HEK293T (cell line): Measurements from ENCODE around the gene KDM8.

ENCODE experiments used
- CTCF ChIA-PET: fragments of 350-600 bp; formaldehyde crosslinking; extraction: SDS; loops from one replicate; lab custom pipeline; 2021; ENCODE audit warnings: antibody characterized with exemption, inconsistent platforms; lab: Yijun Ruan, JAX
- POLR2A ChIA-PET: fragments of 350-600 bp; formaldehyde crosslinking; extraction: SDS; loops from one replicate; lab custom pipeline; 2020; ENCODE audit warnings: antibody characterized with exemption, inconsistent platforms; lab: Yijun Ruan, JAX
- DNase-seq: peaks from one replicate; pipeline ENCODE4 v3.0.0; 2012; ENCODE audit warnings: mixed read lengths; ENCODE audit errors: extremely low spot score
- ARNT ChIP-seq: fragments of 450-650 bp; IDR thresholded peaks from 2 replicates; pipeline ENCODE4 v1.6.1; 2017; ENCODE audit warnings: mild to moderate bottlenecking
- BHLHE40 ChIP-seq: fragments of 450-650 bp; IDR thresholded peaks from 2 replicates; pipeline ENCODE4 v1.6.1; 2016; ENCODE audit warnings: mild to moderate bottlenecking, moderate library complexity, borderline replicate concordance
- CTBP1 ChIP-seq: fragments of 450-650 bp; IDR thresholded peaks from 2 replicates; pipeline ENCODE4 v1.6.1; 2016; ENCODE audit warnings: borderline replicate concordance
- ELF4 ChIP-seq: fragments of 450-650 bp; IDR thresholded peaks from 2 replicates; pipeline ENCODE4 v1.6.1; 2017; ENCODE audit warnings: antibody characterized with exemption
- FOXA1 ChIP-seq: fragments of 450-650 bp; IDR thresholded peaks from 2 replicates; pipeline ENCODE4 v1.6.1; 2016; ENCODE audit warnings: mild to moderate bottlenecking
- FOXK2 ChIP-seq: fragments of 450-650 bp; IDR thresholded peaks from 2 replicates; pipeline ENCODE4 v1.6.1; 2016; ENCODE audit warnings: mild to moderate bottlenecking
- FOXM1 ChIP-seq: fragments of 450-650 bp; IDR thresholded peaks from 2 replicates; pipeline ENCODE4 v1.6.1; 2017; ENCODE audit warnings: mild to moderate bottlenecking, borderline replicate concordance
- HDGF ChIP-seq: fragments of 450-650 bp; IDR thresholded peaks from 2 replicates; pipeline ENCODE4 v1.6.1; 2017; ENCODE audit warnings: antibody characterized with exemption, borderline replicate concordance
- L3MBTL2 ChIP-seq: fragments of 450-650 bp; conservative IDR thresholded peaks from 2 replicates; pipeline ENCODE4 v1.6.1; 2016; ENCODE audit warnings: mild to moderate bottlenecking
- LEF1 ChIP-seq: fragments of 450-650 bp; IDR thresholded peaks from 2 replicates; pipeline ENCODE4 v1.6.1; 2017; ENCODE audit warnings: mild to moderate bottlenecking, borderline replicate concordance
- NFRKB ChIP-seq: fragments of 450-650 bp; IDR thresholded peaks from 2 replicates; pipeline ENCODE4 v1.6.1; 2016; ENCODE audit warnings: mild to moderate bottlenecking, moderate library complexity
- PKNOX1 ChIP-seq: fragments of 450-650 bp; IDR thresholded peaks from 2 replicates; pipeline ENCODE4 v1.6.1; 2016
- SP1 ChIP-seq: fragments of 450-650 bp; IDR thresholded peaks from 2 replicates; pipeline ENCODE4 v1.6.1; 2017
- SUZ12 ChIP-seq: fragments of 450-650 bp; IDR thresholded peaks from 2 replicates; pipeline ENCODE4 v1.6.1; 2016; ENCODE audit warnings: mild to moderate bottlenecking
- TARDBP ChIP-seq: fragments of 450-650 bp; IDR thresholded peaks from 2 replicates; pipeline ENCODE4 v1.6.1; 2016
- ZNF384 ChIP-seq: fragments of 450-650 bp; IDR thresholded peaks from 2 replicates; pipeline ENCODE4 v1.6.1; 2016

KDM8 gene

GRCh38 chr16:27223226-27223610 is 19.9 kb downstream of the KDM8 start:
- TF ChIP-seq CTBP1 = no peak
- no peak for TF ChIP-seq ARNT
- TF ChIP-seq FOXM1 = no peak
- no peak for TF ChIP-seq HDGF
- TF ChIP-seq LEF1 = no peak
- no peak for TF ChIP-seq ELF4
- no peak for TF ChIP-seq SP1
- TF ChIP-seq L3MBTL2 = no peak
- no peak for TF ChIP-seq NFRKB
- TF ChIP-seq FOXK2 = no peak

DNA sequence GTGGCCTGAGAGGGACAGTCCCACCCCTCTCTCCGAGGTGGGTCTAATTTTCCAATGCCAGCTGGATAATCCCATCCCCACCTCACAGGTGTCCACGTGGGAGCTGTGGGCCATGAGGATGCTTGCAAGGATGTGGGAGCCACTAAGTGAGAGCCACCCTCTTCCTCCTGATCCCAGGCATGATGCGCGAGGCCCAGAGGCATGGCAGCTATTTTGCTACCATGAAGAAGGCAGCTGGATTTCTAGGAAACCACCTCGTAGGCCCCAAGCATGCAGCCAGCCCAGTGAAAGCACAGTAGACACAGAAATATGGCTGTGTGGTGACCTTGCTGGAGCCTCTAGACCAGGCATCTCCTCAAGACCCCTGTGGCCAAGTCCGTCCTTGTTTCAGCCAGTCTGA is 20.4 kb downstream of the KDM8 start:
- POLR2A ChIA-PET = no interaction called here
- no peak for TF ChIP-seq SP1
- TF ChIP-seq BHLHE40 = no peak
- no peak for TF ChIP-seq ARNT
- no peak for TF ChIP-seq ELF4
- TF ChIP-seq FOXM1 = no peak
- TF ChIP-seq SUZ12 = no peak
- TF ChIP-seq FOXA1 = no peak
- TF ChIP-seq LEF1 = no peak
- no peak for TF ChIP-seq PKNOX1
- no peak for TF ChIP-seq L3MBTL2
- CTCF ChIA-PET = no interaction called here
- no peak for DNase-seq

More at GRCh38 chr16:27223226-27223610, 19.9 kb downstream of the KDM8 start:
- ChIA-PET CTCF (interaction anchor here (1.0 to 1.3 kb wide), 2 partner anchors 12 to 14 kb away, joined by 4 to 6 read pairs; no protein-coding TSS in a partner anchor), POLR2A (interaction anchor here (1.1 to 2.1 kb wide), 2 partner anchors 19 to 45 kb away, joined by 3 to 9 read pairs; partner anchors contain the start of genes KDM8 and NSMCE1)
- DNase-seq = no peak

- DNase-seq = no peak
- CTCF ChIA-PET = no interaction called here
- TF ChIP-seq FOXA1 (no peak), ARNT (no peak), L3MBTL2 (no peak), FOXM1 (no peak), HDGF (no peak), PKNOX1 (no peak), TARDBP (no peak), ELF4 (no peak), FOXK2 (no peak), SP1 (no peak), CTBP1 (no peak), SUZ12 (no peak), ZNF384 (no peak), BHLHE40 (no peak), LEF1 (no peak), NFRKB (no peak)
- POLR2A ChIA-PET = interaction anchor here (1.0 kb wide), 1 partner anchor 20 kb away, joined by 4 read pairs; no protein-coding TSS in a partner anchor
These were observed 21.0 kb downstream of the KDM8 start for GRCh38 chr16:27224271-27224737.

GRCh38 chr16:27224741-27225300 is 21.5 kb downstream of the KDM8 start:
- no peak for DNase-seq
- no peak for TF ChIP-seq SUZ12
- no peak for TF ChIP-seq BHLHE40
- no peak for TF ChIP-seq HDGF
- TF ChIP-seq CTBP1 = no peak
- TF ChIP-seq FOXA1 = no peak
- ChIA-PET CTCF (interaction anchor here (0.6 kb wide), 1 partner anchor 113 kb away, joined by 4 read pairs; no protein-coding TSS in a partner anchor), POLR2A (interaction anchor here (0.9 to 1.0 kb wide), 2 partner anchors 20 to 21 kb away, joined by 3 to 4 read pairs; partner anchors contain the start of gene KDM8)

DNA sequence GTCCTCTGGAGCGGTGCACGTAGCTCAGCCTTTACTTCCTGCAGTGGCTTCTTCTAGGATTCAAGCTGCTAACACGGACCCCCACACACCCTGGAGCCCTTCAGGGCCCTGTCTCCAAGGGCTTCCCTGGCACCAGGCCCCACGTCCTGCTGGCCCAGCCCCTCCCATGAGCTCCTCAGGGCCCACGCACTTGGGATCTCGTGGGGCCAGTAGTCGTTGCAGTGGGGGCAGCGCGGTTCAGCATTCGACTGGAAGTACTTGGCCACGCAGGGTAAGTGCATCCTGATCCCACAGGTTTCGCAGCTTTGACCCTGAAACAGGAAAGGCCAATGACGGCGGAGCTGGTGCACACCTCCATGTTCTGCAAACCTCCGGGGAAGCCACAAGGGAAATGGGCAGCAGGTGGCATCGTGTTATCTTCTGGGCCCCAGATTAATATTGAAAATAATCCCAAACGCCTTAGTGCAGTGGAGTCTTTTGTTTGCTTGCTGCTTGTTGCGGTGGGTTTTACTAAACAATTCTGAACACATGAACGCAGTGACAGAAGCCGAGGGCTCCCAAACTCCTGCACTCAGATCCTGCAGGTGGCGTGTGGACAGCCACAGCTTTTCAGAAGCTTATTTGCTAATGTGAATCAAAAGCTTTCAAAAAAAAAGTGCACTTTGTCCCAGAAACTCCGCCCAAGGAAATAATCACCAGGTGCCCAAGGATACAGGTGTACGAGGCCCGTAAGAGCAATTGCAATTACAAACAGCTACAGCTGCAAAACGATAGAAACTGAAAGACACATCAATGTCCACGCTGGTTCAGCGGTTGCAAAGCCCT is 22.4 kb downstream of the KDM8 start:
- ChIA-PET CTCF (interaction anchor here (0.6 kb wide), 1 partner anchor 112 kb away, joined by 4 read pairs; no protein-coding TSS in a partner anchor), POLR2A (interaction anchor here (0.9 kb wide), 1 partner anchor 22 kb away, joined by 3 read pairs; the partner anchor contains the start of gene KDM8)
- DNase-seq = no peak
- TF ChIP-seq SP1 (no peak), FOXK2 (no peak), HDGF (no peak), FOXM1 (no peak), TARDBP (no peak), ELF4 (no peak), PKNOX1 (no peak), LEF1 (no peak), NFRKB (no peak), CTBP1 (no peak), BHLHE40 (no peak), ARNT (no peak), FOXA1 (no peak), ZNF384 (no peak), L3MBTL2 (no peak)
